AG09309 (cell line): ENCODE measurements around the gene AFAP1.

Experiments used
- DNase-seq: peaks from one replicate; pipeline ENCODE4 v3.0.0-alpha.2; 2010; ENCODE audit warnings: low read depth
- H3K4me3 ChIP-seq: 2 replicates; pipeline ENCODE4 v1.5.1; 2011; ENCODE audit warnings: mild to moderate bottlenecking, low read depth, low read length, moderate library complexity; ENCODE audit not compliant: control insufficient read depth
- CTCF ChIP-seq: IDR thresholded peaks from 2 replicates; pipeline ENCODE4 v1.5.1; 2011; ENCODE audit warnings: mild to moderate bottlenecking, low read depth, low read length, inconsistent platforms; ENCODE audit not compliant: insufficient read depth, control insufficient read depth; ENCODE audit errors: missing control alignments

Gene AFAP1

GRCh38 chr4:7745301-7745885 is 194.3 kb downstream of the AFAP1 start:
- H3K4me3 ChIP-seq, result no peak overlapping the region
- TF ChIP-seq CTCF, result no peak
- no peak for DNase-seq

- H3K4me3 ChIP-seq, result no peak overlapping the region
- TF ChIP-seq CTCF, result no peak
- DNase-seq, result no peak
Measured at GRCh38 chr4:7744142-7744804, 195.4 kb downstream of the AFAP1 start.

GRCh38 chr4:7742807-7743280 is 196.8 kb downstream of the AFAP1 start:
- DNase-seq, result no peak
- TF ChIP-seq CTCF, result no peak
- H3K4me3 ChIP-seq, result no peak overlapping the region

GRCh38 chr4:7741946-7742806 is 197.5 kb downstream of the AFAP1 start:
- DNase-seq, result no peak
- no peak overlapping the region for H3K4me3 ChIP-seq
- no peak for TF ChIP-seq CTCF

GRCh38 chr4:7740866-7741525 is 198.7 kb downstream of the AFAP1 start:
- no peak for TF ChIP-seq CTCF
- no peak overlapping the region for H3K4me3 ChIP-seq
- DNase-seq, result no peak
